ENCODE data around the gene CERS6. TPM values are rescaled to one million over a fixed set of nuclear protein-coding genes. Genes with fewer than 3 reads are reported as not detected.

Gene CERS6
- total and polyA plus RNA-seq, 10 of the 15 experiments (the other 5 are each of a cell fraction or from before 2014, with no cell fraction given), result 1.3 to 20.4 (median 14.1) TPM

- TF ChIP-seq, protein P1, sequence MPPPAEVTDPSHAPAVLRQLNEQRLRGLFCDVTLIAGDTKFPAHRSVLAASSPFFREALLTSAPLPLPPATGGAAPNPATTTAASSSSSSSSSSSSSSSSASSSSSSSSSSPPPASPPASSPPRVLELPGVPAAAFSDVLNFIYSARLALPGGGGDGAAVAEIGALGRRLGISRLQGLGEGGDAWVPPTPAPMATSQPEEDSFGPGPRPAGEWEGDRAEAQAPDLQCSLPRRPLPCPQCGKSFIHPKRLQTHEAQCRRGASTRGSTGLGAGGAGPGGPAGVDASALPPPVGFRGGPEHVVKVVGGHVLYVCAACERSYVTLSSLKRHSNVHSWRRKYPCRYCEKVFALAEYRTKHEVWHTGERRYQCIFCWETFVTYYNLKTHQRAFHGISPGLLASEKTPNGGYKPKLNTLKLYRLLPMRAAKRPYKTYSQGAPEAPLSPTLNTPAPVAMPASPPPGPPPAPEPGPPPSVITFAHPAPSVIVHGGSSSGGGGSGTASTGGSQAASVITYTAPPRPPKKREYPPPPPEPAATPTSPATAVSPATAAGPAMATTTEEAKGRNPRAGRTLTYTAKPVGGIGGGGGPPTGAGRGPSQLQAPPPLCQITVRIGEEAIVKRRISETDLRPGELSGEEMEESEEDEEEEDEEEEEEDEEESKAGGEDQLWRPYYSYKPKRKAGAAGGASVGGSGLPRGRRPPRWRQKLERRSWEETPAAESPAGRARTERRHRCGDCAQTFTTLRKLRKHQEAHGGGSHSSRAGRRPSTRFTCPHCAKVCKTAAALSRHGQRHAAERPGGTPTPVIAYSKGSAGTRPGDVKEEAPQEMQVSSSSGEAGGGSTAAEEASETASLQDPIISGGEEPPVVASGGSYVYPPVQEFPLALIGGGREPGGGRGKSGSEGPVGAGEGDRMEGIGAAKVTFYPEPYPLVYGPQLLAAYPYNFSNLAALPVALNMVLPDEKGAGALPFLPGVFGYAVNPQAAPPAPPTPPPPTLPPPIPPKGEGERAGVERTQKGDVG (CRISPR knock-in tag; IDR thresholded peaks at IDR 0.05), result no peak
- peak; percentile 44; the same call in 1 of the 2 replicates for TF ChIP-seq FOXM1 (IDR thresholded peaks at IDR 0.05; ENCODE audit: low read depth, low read length)
- peak; percentile 15; the same call in 1 of the 2 replicates for TF ChIP-seq TCF7 (IDR thresholded peaks at IDR 0.05; ENCODE audit: borderline replicate concordance)
- TF ChIP-seq MEF2A (IDR thresholded peaks at IDR 0.05; ENCODE audit: insufficient read depth, low read depth, low read length), result 0 out of 2 replicates have a peak, but pooled peaks have one; percentile 51
- TF ChIP-seq SRF (IDR thresholded peaks at IDR 0.05; ENCODE audit: low read depth in 2 of 2, low read length in 2 of 2), result no peak
- peak; percentile 67; the same call in 1 of the 2 replicates for TF ChIP-seq ATF2 (IDR thresholded peaks at IDR 0.05; ENCODE audit: low read length)
- no peak for TF ChIP-seq NFXL1 (IDR thresholded peaks at IDR 0.05; ENCODE audit: borderline replicate concordance)
- TF ChIP-seq ZNF622 (IDR thresholded peaks at IDR 0.05), result no peak
- no peak for TF ChIP-seq ZBTB33 (IDR thresholded peaks at IDR 0.05)
- no peak for TF ChIP-seq FOS (IDR thresholded peaks at IDR 0.05; ENCODE audit: borderline replicate concordance, extremely low read depth, insufficient read length)
- TF ChIP-seq SUPT20H (IDR thresholded peaks at IDR 0.05; ENCODE audit: borderline replicate concordance, control insufficient read depth, low read depth, low read length), result no peak
- TF ChIP-seq DPF2 (IDR thresholded peaks at IDR 0.05), result peak; percentile 69
- TF ChIP-seq BCL11A (IDR thresholded peaks at IDR 0.05; ENCODE audit: low read depth, low read length), result peak; percentile 16; the same call in 1 of the 2 replicates
- TF ChIP-seq CHD4 (IDR thresholded peaks at IDR 0.05), result no peak
- no peak for TF ChIP-seq E2F4 (IDR thresholded peaks at IDR 0.05; ENCODE audit: low read depth, low read length)
- no peak for TF ChIP-seq PML (IDR thresholded peaks at IDR 0.05; ENCODE audit: low read length)
- TF ChIP-seq, protein P2, sequence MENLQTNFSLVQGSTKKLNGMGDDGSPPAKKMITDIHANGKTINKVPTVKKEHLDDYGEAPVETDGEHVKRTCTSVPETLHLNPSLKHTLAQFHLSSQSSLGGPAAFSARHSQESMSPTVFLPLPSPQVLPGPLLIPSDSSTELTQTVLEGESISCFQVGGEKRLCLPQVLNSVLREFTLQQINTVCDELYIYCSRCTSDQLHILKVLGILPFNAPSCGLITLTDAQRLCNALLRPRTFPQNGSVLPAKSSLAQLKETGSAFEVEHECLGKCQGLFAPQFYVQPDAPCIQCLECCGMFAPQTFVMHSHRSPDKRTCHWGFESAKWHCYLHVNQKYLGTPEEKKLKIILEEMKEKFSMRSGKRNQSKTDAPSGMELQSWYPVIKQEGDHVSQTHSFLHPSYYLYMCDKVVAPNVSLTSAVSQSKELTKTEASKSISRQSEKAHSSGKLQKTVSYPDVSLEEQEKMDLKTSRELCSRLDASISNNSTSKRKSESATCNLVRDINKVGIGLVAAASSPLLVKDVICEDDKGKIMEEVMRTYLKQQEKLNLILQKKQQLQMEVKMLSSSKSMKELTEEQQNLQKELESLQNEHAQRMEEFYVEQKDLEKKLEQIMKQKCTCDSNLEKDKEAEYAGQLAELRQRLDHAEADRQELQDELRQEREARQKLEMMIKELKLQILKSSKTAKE (IDR thresholded peaks at IDR 0.05; ENCODE audit: low read depth, poor library complexity, severe bottlenecking), result peak; percentile 50
- 0 out of 2 replicates have a peak, but pooled peaks have one; percentile 32 for TF ChIP-seq RCOR1 (conservative IDR thresholded peaks at IDR 0.05; ENCODE audit: low read depth, low read length)
Measured at GRCh38 chr2:168469281-168469988, 13.4 kb downstream of the CERS6 start (continued).

Data from GM12878 (cell line).